ENCODE results near the gene MYH10.

- TF ChIP-seq POLR2A (IDR thresholded peaks at IDR 0.05; ENCODE audit: low read depth, low read length) (no peak), POLR2AphosphoS5 (IDR thresholded peaks at IDR 0.05; ENCODE audit: low read depth, low read length) (no peak), POU2F2 (IDR thresholded peaks at IDR 0.05; ENCODE audit: low read depth, low read length) (no peak)
These were observed 107.9 kb downstream of the MYH10 start for GRCh38 chr17:8522577-8522976.

Measured in GM12891 (cell line).